GM19035 (cell line): ENCODE data around the gene KIF6.

ENCODE experiments used
- ATAC-seq: cut with Tn5 transposase; IDR thresholded peaks from one replicate; pipeline ENCODE4 v1.9.1; 2021; ENCODE audit not compliant: unreplicated experiment

The KIF6 gene

DNA sequence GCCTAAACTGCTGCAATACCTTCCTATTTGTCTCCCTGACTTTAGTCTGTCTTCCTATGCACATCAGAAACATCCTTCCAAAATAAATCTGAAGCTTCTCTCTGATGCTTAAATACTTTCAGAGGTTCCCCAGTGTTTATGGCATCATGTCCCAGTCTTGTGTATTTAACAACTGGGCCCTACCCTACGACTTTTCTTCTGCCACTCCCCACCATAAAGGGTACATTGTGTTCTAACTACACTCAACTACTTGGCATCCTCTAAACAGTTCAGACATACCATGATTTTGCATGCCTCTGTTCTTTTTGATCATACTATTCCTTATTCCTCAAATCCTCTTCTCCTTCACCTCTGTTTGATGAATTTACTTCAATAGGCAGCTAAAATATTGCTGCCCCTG is 259.7 kb downstream of the KIF6 start:
- no peak for ATAC-seq

- ATAC-seq, result no peak
Observed at GRCh38 chr6:39464067-39464466, 261.1 kb downstream of the KIF6 start.

DNA sequence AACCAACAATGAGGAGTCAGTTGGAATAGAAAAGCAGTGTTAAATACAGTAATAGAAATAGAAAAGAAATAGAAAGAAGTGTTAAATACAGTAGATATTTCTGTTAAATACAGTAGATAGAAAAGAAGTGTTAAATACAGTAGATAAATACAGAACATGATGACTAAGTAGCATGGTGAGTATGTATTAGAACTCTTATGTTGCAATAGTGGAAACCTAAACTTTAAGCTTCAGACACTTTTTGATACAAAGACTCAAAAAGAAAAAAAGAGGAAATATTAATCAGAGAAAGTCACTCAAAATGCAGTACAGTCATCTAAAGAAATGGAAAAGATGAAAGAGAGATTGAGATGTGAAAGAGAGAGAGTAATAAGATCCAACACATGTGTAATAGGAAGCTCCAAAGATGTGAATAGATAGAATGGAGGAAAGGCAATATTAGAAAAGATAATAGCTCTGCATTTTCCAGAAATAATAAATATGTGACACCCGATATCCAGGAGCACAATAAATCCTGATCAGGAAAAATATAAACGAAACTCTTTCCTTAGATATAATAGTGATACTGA is 271.2 kb downstream of the KIF6 start:
- ATAC-seq, result no peak

GRCh38 chr6:39453241-39453640 is 272.0 kb downstream of the KIF6 start:
- ATAC-seq, result no peak

GRCh38 chr6:39452306-39453145 is 272.7 kb downstream of the KIF6 start:
- no peak for ATAC-seq

DNA sequence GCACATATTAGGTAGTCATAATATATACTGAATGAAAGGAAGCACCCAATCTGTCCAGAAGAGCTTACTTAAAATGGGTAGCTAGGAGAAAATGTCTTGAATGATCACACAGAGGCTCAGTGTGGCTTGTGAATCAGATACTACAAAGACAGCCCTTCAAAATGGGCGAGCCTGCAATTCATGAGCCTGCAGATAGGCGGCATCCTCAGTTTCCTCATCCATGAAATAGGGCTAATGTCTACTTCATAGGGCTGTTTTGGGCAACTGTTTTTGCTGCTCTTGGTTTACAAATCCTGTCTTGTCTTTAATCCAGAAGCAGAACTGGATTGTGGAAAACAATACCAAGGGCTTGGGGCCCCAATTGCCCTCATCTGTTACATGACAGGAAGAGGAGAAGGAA is 273.4 kb downstream of the KIF6 start:
- ATAC-seq, result no peak

- no peak for ATAC-seq
Observed at GRCh38 chr6:39449022-39449421, 276.2 kb downstream of the KIF6 start.

DNA sequence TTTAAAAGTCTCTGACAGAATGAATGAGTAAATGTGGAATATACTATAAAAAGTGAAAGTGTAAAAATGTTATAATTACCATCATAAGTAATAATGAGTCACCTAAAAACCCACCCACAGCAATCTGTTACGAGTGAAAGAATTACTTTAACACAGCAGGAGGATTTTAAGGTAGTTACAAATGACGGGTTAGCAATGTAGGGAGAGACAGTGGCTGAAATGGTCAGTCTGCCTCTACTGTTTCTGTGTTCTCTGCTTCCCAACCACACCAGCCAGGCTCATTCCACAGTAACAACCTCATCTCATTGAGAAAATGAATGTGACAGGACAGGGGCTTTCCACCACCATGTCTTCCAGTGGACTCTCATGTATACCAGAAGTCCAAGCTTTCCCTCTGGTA is 278.3 kb downstream of the KIF6 start:
- no peak for ATAC-seq

DNA sequence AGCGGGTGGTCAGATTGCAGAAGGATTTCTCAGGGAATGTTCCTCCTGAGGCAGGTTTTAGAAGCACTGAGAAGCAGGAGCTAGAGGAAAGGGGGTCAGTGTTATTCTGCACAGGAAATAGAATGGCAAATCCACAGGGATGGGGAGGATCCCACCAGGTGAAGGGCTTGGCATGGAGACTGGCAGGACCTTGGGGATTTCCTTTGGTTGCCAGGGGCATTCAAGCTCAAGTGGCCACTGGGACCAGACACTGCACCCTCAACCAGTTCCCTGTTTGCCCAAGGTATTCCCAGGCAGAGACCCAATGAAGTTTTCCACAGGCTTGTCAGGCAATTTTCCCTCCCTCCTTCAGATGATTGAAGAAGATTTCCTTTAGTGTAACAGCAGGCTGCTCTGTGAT is 279.5 kb downstream of the KIF6 start:
- ATAC-seq, result no peak

DNA sequence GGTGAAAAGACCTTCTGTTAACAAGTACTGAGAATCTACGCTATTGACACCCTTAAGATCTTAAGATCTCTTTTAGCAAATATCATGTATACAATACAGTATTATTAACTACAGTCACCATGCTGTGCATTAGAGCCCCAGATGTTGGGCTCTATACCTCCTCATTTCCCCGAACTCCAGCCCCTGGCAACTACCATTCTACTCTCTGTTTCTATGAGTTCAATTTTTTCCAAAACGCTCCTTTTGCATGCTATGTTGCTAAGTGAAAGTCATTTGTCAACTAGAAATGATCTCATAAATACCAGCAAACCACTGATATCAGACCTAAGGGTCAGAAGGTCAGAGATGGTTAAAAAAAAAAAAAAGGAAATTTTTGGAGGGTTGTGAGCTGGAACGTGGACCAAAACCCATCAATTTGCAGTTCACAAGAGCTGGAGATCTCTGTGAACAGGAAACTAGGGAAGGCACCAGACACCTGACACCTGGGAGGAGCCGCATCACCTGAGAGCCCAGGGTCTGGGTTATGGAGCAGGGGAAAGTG is 280.7 kb downstream of the KIF6 start:
- no peak for ATAC-seq

DNA sequence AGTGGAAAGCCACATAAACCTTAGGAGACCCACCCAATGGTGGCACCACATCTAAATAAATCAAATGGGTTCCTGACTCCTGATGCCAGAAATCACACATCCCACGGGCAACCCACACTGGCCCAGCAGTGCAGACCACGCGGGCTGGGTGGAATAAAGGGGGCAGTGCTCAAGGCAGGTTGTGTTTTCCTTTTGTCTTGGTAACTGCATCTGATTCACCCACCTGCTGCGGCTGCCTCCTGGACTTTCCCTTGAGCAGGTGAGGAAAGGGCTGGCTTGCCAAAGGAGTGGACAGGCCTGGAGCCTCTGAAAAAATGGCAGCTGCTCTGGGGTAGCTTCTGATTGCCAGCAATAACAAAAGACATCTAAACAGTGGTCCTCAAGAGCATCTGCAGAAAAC is 283.2 kb downstream of the KIF6 start:
- ATAC-seq, result no peak

GRCh38 chr6:39441301-39441700 is 283.9 kb downstream of the KIF6 start:
- ATAC-seq, result no peak

DNA sequence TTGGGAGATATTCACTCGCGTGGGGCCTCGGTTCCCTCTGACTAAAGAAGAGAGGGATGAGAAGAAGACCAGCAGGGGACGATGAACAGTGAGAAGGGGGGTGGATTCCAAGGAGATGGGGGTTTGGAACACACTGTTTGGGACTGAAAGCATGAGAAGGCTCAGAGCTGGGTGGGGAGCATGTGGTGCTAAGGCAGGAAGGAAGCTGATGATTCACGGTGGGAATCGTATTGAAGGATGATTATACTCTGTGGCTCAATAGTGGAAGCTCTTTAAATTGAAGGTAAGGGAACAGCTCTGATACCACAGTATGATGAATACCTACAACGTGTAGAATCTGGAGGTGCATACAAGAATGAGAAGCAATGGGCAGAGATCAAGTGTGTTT is 285.2 kb downstream of the KIF6 start:
- no peak for ATAC-seq

DNA sequence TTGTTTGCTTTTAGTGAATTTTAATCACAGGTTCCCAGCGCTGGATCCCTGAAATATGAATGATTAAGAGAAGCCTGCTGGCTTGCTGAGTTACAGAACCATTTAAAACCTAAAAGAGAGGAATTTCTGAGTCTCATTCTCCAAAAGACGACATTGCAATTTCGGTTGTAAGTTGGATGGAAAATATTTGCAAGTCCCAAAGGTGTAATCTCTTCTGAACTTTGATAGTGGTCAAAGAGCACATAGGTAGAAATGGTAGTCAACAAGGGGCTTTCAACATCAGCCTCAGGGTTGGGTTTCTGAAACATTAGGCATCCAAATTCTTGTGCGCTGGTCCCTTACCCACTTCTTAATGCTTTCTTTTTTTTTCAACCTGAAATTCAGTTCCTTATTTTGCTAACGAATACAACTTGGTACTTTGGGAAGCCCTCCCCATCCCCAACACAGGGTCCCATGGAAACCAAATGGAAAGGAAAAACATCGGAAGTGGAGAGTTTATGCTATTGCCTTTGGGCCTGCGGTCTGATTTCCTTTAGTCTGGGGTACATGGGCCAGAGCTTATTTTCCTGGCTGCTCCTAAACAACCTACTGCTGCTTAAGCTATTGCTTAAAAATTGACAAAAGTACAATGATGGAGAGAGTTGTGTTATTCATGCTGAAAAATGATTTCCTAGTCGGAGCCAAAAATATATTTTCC is 285.7 kb downstream of the KIF6 start:
- no peak for ATAC-seq

DNA sequence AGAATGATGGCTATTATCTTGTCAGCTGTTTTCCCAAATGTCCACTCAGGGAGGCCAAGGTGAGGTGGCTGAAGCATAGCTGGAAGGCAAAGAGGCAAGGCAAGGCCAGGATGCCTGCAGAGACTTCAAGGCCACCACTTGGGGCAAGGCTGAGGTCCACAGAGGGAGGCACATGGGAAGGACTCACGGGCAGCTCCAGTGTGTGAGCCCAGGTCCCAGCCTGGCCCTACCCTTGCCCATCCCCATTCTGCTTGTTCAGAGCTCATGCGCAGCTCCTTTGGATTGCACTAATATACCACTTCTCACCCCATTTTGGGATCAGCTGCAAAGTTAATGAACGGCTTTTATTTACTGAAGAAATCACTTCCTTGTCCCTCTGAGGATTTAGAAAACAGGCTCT is 291.6 kb downstream of the KIF6 start:
- ATAC-seq, result no peak

- no peak for ATAC-seq
Observed at GRCh38 chr6:39432330-39433025, 292.7 kb downstream of the KIF6 start.

GRCh38 chr6:39430871-39431523 is 294.2 kb downstream of the KIF6 start:
- no peak for ATAC-seq

DNA sequence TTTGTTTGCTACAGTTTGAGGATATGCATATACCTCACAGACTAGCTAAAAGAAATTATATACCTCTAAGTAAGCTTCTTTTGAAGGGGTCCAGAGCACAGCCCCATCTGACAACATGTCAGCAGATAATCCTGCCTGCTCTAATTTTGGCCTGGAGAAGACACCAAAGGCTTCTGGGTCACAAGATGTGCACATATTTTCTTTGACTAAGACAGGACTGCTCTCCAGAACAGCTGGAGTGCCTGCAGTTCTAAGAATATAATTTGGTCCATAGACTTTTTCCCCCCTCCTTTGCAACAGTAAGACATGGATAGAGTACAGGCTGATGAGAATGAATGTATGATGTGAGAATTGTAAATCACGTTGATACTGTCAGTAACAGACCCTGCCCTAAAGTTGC is 294.8 kb downstream of the KIF6 start:
- ATAC-seq, result no peak

DNA sequence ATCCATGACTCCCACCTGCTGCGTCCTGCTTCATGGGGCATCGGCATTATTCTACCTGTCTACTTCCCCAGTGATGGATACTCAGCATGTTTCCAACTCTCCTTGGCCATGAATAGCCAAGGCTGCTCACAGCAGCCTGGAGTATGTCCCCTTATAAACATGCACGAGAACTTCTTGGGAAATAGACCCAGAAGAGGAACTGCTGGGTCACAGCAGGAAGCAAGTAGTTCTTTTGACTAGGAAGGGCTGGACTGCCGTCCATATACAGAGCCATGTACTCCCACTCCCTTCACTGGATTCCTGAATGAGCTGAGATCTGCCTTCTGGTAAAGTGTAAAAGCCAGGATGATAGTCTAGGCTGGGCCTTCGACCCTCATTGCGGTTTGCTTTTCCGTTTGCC is 296.4 kb downstream of the KIF6 start:
- ATAC-seq, result no peak

DNA sequence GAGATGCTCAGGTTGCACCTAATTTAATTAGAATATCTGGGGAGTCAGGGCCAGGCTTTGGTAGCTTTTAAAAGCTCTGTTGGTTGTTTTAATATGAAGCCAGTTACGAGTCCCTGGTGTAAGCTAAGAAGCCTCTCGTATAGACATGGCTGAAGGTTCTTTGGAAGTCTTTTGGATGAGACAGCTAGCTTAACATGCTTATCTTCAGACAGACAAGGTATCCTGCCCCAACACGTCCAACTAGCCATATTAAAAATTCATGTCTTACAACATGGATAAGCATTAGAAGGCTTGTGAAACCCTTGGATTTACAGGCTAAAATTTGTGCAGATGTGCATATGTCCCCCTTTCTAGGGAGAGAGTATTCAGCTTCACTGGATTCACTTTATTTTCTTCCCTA is 297.1 kb downstream of the KIF6 start:
- ATAC-seq, result no peak

DNA sequence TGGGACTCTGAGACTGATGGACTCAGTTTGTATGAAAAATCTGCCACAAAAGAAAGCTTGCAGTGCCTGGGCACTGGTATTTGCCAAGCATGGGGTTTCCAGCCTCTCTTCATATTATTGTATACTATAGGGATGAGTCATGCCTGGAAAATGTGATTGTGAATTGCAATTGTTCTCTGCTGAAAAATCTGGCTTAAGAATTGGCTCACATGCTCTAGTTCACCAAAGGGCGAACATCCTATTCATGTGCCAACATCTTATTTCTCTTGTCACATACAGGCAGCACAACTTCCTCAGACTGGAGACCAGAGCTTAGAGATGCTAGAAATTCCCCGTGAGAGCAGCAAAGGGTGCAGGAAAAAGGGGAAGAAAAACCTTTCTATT is 299.1 kb downstream of the KIF6 start:
- ATAC-seq, result no peak
